ENCODE results near the gene SPO11. TPM values are rescaled to one million over a fixed set of nuclear protein-coding genes. Genes with fewer than 3 reads are reported as not detected.

SPO11 gene
- total and polyA plus RNA-seq, 2 of the 13 experiments (the other 11 are each of a cell fraction or from before 2014, with no cell fraction given) = not detected

- peak; percentile 44; the same call in 1 of the 2 replicates for TF ChIP-seq ZBTB49 (CRISPR knock-in tag; IDR thresholded peaks at IDR 0.05; ENCODE audit: borderline replicate concordance)
- no peak for TF ChIP-seq FOXO4 (CRISPR knock-in tag; conservative IDR thresholded peaks at IDR 0.05)
- peak; percentile 79; the same call in 1 of the 2 replicates for TF ChIP-seq ZSCAN20 (CRISPR knock-in tag; IDR thresholded peaks at IDR 0.05; ENCODE audit: borderline replicate concordance)
- TF ChIP-seq MAFK (conservative IDR thresholded peaks at IDR 0.05 in 1 of 2, IDR thresholded peaks at IDR 0.05 in 1 of 2; ENCODE audit: low read length in 2 of 2) = peak in 1 of 2 experiments; percentile 33; a peak in 1 of 4 replicates
- peak; percentile 89 for TF ChIP-seq ZNF703 (CRISPR knock-in tag; IDR thresholded peaks at IDR 0.05; ENCODE audit: borderline replicate concordance)
- peak; percentile 61; the same call in 1 of the 2 replicates for TF ChIP-seq ZNF609 (CRISPR knock-in tag; IDR thresholded peaks at IDR 0.05; ENCODE audit: borderline replicate concordance)
- no peak for TF ChIP-seq THYN1 (CRISPR knock-in tag; IDR thresholded peaks at IDR 0.05; ENCODE audit: borderline replicate concordance, low read depth)
- no peak for TF ChIP-seq JARID2 (CRISPR knock-in tag; IDR thresholded peaks at IDR 0.05; ENCODE audit: insufficient replicate concordance)
- TF ChIP-seq ZNF660 (CRISPR knock-in tag; IDR thresholded peaks at IDR 0.05; ENCODE audit: borderline replicate concordance, low read depth) = no peak; the same call in 1 of the 2 replicates
- TF ChIP-seq ZC3H4 (CRISPR knock-in tag; IDR thresholded peaks at IDR 0.05; ENCODE audit: borderline replicate concordance) = no peak
- TF ChIP-seq SNRNP70 (IDR thresholded peaks at IDR 0.05; ENCODE audit: low read depth, low read length) = no peak
- TF ChIP-seq ZNF563 (CRISPR knock-in tag; IDR thresholded peaks at IDR 0.05) = peak; percentile 98
- TF ChIP-seq ZNF670 (CRISPR knock-in tag; IDR thresholded peaks at IDR 0.05; ENCODE audit: borderline replicate concordance) = peak; percentile 98
- TF ChIP-seq POGK (CRISPR knock-in tag; conservative IDR thresholded peaks at IDR 0.05) = peak; percentile 68; the same call in 1 of the 2 replicates
- peak; percentile 61; the same call in 1 of the 2 replicates for TF ChIP-seq ZNF580 (CRISPR knock-in tag; IDR thresholded peaks at IDR 0.05; ENCODE audit: borderline replicate concordance, low read depth)
- peak; percentile 11; the same call in 1 of the 2 replicates for TF ChIP-seq TSC22D2 (CRISPR knock-in tag; IDR thresholded peaks at IDR 0.05; ENCODE audit: borderline replicate concordance)
Observed at GRCh38 chr20:57351042-57351783, 21.6 kb downstream of the SPO11 start, which contains the start of gene RAE1 (continued).
